GM19023 (cell line): ENCODE data around the gene SATL1.
"Not testable (repeated sequence)": the region's sequence is repeated elsewhere in the genome, so short reads cannot be mapped to it uniquely, and the experiment has no call there.

Source experiments
- ATAC-seq: cut with Tn5 transposase; IDR thresholded peaks from one replicate; pipeline ENCODE4 v1.9.1; 2021; ENCODE audit warnings: mild to moderate bottlenecking, moderate library complexity; ENCODE audit not compliant: unreplicated experiment

Gene SATL1

DNA sequence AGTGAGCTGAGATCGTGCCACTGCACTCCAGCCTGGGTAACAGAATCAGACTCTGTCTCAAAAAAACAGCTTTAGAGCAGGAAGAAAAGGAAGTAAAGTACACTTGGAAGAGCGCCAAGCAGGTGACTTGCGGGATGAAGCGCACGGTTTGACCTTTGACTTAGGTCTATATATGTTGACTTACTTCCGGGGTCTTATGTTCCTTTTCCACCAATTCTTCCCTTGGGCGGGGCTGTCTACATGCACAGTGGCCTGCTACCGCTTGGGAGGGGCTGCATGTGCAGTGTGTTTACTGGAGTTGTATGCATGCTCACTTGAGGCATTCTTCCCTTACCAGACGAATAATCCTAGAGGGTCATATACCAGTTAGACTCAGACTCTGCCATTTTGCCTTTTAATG, 131.3 kb downstream of the SATL1 start:
- ATAC-seq, result no peak

GRCh38 chrX:85111347-85111746, 132.2 kb downstream of the SATL1 start:
- no peak for ATAC-seq

- ATAC-seq, result peak; percentile 73
Measured at GRCh38 chrX:85109235-85109634, 134.3 kb downstream of the SATL1 start.

- no peak for ATAC-seq
Measured at GRCh38 chrX:85108165-85108564, 135.4 kb downstream of the SATL1 start.

DNA sequence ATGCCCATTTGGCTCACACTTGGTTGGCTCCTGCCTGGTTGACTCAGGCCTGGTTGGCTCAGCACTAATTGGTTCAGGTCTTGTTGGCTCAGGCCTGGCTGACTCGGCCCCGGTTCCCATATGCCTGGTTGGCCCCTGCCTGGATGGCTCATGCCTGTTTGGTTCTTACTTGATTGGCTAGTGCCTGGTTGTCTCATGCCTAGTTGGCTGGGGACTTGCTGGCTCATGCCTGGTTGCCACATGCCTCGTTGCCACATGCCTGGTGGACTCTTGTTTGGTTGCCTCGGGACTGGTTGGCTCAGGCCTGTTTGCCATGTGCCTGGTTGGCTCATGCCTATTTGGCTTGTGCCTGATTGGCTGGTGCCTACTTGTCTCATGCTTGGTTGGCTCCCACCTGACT, 136.2 kb downstream of the SATL1 start:
- no peak for ATAC-seq

DNA sequence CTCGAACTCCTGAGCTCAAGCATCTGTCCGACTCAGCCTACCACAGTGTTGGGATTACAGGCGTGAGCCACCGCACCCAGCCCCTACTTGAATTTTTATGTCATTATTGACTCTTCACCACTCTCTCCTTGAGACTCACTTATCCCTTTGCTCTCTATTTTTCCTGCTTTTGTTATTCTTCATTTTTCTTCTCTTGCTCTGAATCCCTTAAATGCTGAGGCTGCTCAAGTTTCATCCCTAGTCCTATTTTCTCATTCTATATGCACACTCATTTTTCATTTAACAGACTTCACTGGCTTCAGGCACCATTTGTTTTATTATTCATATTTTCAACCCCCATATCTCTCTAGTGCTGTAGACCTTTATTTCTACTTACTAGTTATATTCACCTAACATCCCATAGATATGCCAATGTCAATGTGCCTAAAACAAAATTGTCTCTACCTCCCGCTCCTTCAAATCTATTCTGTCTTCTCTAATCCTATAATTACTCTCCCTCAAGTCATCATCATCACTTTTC, 154.2 kb downstream of the SATL1 start:
- no peak for ATAC-seq

GRCh38 chrX:85084770-85085393, 158.7 kb downstream of the SATL1 start:
- peak; percentile 86 for ATAC-seq

- ATAC-seq, result not testable (repeated sequence)
Measured at GRCh38 chrX:85077247-85077646, 166.3 kb downstream of the SATL1 start.

- peak; percentile 58 for ATAC-seq
Measured at GRCh38 chrX:85065512-85066198, 177.9 kb downstream of the SATL1 start.

DNA sequence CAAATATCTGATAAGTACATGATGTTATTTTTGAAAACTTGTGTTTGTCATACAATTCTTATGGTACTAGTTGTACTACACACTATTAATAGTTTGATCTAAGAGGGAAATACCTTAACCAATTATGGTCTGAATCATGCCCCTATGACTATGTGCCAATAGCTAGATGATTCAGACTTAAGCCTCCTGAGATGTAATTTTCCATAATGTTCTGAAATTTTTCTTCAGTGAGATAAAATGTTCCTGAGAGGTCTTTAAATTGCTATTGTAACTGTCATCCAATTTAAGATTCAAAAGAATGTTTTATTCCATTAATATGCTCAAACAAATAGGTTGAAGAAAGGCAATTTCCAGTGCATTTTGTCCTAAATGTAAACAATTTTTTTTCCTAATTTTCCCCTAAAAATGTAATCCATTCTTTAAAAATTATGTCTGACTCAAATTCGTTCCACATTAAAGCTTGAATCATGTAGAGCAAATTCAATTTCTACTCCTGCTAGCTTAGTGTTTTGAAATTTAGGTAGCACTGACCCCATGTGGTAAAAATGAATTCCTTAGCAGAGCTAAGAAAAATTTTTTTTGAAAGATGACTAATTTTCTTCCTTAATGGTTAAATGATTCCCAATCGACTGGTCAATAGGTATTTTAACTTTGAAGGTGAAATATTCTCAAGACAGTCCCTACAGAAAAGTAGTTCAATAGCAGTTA, 190.8 kb downstream of the SATL1 start:
- ATAC-seq, result no peak

GRCh38 chrX:85052205-85052604, 191.4 kb downstream of the SATL1 start:
- no peak for ATAC-seq

GRCh38 chrX:85051627-85052026, 192.0 kb downstream of the SATL1 start:
- no peak for ATAC-seq
